ENCODE measurements around the gene C1QTNF8.
A peak's percentile ranks its signal among the peaks of the same experiment; 100 is the strongest.

Gene C1QTNF8

GRCh38 chr16:1107141-1107540 lies 11.1 kb upstream of the C1QTNF8 start:
- no peaks in the 10 kb centered on the region; the same call in 1 of the 2 replicates for H3K27me3 ChIP-seq (replicated peaks; ENCODE audit: control insufficient read depth, insufficient read depth, low read length)
- no peak for TF ChIP-seq CTCF (IDR thresholded peaks at IDR 0.05; ENCODE audit: insufficient read depth, low read length, poor library complexity, severe bottlenecking)
- DNase-seq (ENCODE audit: extremely low read depth, insufficient read length): no peak
- no peak overlapping the region for H3K4me3 ChIP-seq (replicated peaks; ENCODE audit: low read depth, low read length)
- no peaks in the 10 kb centered on the region for H3K36me3 ChIP-seq (ENCODE audit: control insufficient read depth, insufficient read depth, low read length)

GRCh38 chr16:1106659-1107058 lies 10.6 kb upstream of the C1QTNF8 start:
- no peaks in the 10 kb centered on the region; the same call in 1 of the 2 replicates for H3K27me3 ChIP-seq (replicated peaks; ENCODE audit: control insufficient read depth, insufficient read depth, low read length)
- no peak for DNase-seq (ENCODE audit: extremely low read depth, insufficient read length)
- no peaks in the 10 kb centered on the region for H3K36me3 ChIP-seq (ENCODE audit: control insufficient read depth, insufficient read depth, low read length)

GRCh38 chr16:1105888-1106620 lies 10.0 kb upstream of the C1QTNF8 start:
- Histone ChIP-seq H3K27me3 (replicated peaks; ENCODE audit: control insufficient read depth, insufficient read depth, low read length) (no peaks in the 10 kb centered on the region; the same call in 1 of the 2 replicates), H3K4me3 (replicated peaks; ENCODE audit: low read depth, low read length) (no peak overlapping the region), H3K36me3 (ENCODE audit: control insufficient read depth, insufficient read depth, low read length) (no peaks in the 10 kb centered on the region)
- peak; percentile 34 for DNase-seq (ENCODE audit: extremely low read depth, insufficient read length)
- peak; percentile 76 for TF ChIP-seq CTCF (IDR thresholded peaks at IDR 0.05; ENCODE audit: insufficient read depth, low read length, poor library complexity, severe bottlenecking)

More at GRCh38 chr16:1106659-1107058, 10.6 kb upstream of the C1QTNF8 start:
- no peak for TF ChIP-seq CTCF (IDR thresholded peaks at IDR 0.05; ENCODE audit: insufficient read depth, low read length, poor library complexity, severe bottlenecking)
- H3K4me3 ChIP-seq (replicated peaks; ENCODE audit: low read depth, low read length): no peak overlapping the region

GRCh38 chr16:1103636-1103980 lies 7.6 kb upstream of the C1QTNF8 start:
- TF ChIP-seq CTCF (IDR thresholded peaks at IDR 0.05; ENCODE audit: insufficient read depth, low read length, poor library complexity, severe bottlenecking): no peak
- no peak overlapping the region for H3K4me3 ChIP-seq (replicated peaks; ENCODE audit: low read depth, low read length)
- no peaks in the 10 kb centered on the region for H3K36me3 ChIP-seq (ENCODE audit: control insufficient read depth, insufficient read depth, low read length)
- DNase-seq (ENCODE audit: extremely low read depth, insufficient read length): no peak
- no peaks in the 10 kb centered on the region for H3K27me3 ChIP-seq (replicated peaks; ENCODE audit: control insufficient read depth, insufficient read depth, low read length)

- Histone ChIP-seq H3K36me3 (ENCODE audit: control insufficient read depth, insufficient read depth, low read length) (no peaks in the 10 kb centered on the region), H3K4me3 (replicated peaks; ENCODE audit: low read depth, low read length) (no peak overlapping the region), H3K27me3 (replicated peaks; ENCODE audit: control insufficient read depth, insufficient read depth, low read length) (no peaks in the 10 kb centered on the region)
- DNase-seq (ENCODE audit: extremely low read depth, insufficient read length): peak; percentile 55
- peak; percentile 27 for TF ChIP-seq CTCF (IDR thresholded peaks at IDR 0.05; ENCODE audit: insufficient read depth, low read length, poor library complexity, severe bottlenecking)
Measured at GRCh38 chr16:1102921-1103635, 7.0 kb upstream of the C1QTNF8 start.

Data from GM06990 (cell line).